HG03045 (cell line): ENCODE data around the gene APBB2.
"Not testable (repeated sequence)": the region's sequence is repeated elsewhere in the genome, so short reads cannot be mapped to it uniquely, and the experiment has no call there.

Experiments used
- ATAC-seq: cut with Tn5 transposase; IDR thresholded peaks from one replicate; pipeline ENCODE4 v1.9.1; 2021; ENCODE audit warnings: mild to moderate bottlenecking, moderate library complexity; ENCODE audit not compliant: unreplicated experiment

APBB2 gene

GRCh38 chr4:40916880-40917279 is 297.5 kb downstream of the APBB2 start:
- ATAC-seq: no peak

- no peak for ATAC-seq
These were observed 298.2 kb downstream of the APBB2 start for GRCh38 chr4:40916218-40916555.

- no peak for ATAC-seq
These were observed 298.8 kb downstream of the APBB2 start for GRCh38 chr4:40915318-40916217.

- no peak for ATAC-seq
These were observed 301.7 kb downstream of the APBB2 start for GRCh38 chr4:40912460-40913184.

DNA sequence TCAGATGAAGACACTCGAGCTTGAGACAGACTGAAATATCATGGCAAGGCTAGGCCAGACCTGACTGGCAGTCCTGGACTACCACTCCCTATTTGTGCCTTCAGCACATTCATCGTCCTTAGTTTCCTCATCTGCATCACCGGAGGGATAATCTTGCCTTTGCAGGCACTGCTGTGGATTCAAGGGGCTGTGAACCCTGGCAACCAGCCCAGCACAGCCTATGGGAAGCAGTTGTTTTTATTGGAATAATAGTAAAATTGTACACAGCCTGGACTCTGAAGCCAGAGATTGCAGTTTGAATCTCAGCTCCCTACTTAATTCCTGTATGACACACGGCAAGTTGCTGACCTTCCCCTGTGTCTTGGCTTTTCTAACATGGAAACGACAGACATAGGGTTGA is 303.6 kb downstream of the APBB2 start:
- no peak for ATAC-seq

DNA sequence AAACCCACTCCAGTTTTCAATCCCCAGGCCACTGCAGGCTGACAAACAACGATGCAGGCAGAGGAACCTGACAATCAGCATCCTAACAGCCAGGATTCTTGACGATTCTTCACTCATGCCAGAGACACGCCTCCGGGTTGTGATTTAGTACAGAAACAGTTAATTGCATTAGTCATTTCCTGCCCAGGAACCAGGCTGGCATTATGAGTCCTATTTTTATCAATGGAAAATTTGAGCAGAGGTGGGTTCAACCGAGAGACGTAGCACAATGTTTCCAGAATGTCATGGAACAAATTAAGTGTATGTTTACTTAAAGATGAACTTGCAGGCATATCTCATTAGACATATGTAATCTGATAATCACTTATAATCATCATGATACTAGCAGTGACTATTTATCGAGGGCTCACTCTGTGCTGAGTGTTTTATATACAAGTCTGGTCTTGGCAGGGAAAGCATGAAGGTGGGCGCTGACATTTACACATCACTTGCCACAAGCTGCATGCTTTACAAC is 304.9 kb downstream of the APBB2 start:
- ATAC-seq: no peak

GRCh38 chr4:40908702-40909362 is 305.5 kb downstream of the APBB2 start:
- ATAC-seq: peak; percentile 91

DNA sequence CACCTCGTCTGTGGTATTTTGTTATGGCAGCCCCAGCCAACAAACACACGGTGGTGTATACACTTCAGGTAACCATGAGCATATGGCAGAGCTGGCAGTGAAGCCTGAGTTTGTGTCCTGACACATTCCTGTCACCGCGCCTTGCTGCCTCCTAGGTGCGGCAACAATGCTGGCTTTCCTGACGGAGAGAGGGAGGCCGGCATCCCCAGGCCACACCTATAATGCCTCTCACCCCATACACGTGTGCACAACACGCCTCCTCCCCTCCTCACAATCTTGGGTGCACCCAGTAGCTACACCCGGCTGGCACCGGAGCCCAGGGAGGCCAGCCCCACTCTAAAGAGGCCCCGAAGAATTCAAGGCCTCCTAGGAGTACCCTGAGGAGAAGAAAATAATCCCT is 306.0 kb downstream of the APBB2 start:
- peak; percentile 21 for ATAC-seq

- ATAC-seq: no peak
These were observed 308.9 kb downstream of the APBB2 start for GRCh38 chr4:40905414-40905813.

DNA sequence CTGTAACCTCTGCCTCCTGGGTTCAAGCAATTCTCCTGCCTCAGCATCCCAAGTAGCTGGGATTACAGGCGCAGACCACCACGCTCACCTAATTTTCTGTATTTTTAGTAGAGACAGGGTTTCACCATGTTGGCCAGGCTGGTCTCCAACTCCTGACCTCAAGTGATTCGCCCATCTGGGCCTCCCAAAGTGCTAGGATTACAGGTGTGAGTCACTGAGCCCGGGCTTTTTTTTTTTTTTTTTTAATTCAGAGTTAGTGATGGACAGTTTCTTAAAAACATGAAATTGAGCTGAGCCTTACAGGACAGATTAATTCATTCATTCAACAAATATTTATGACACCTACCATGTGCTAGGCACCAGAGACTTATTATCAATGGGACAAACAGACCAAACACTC is 313.8 kb downstream of the APBB2 start:
- not testable (repeated sequence) for ATAC-seq

- ATAC-seq: peak; percentile 70
These were observed 316.7 kb downstream of the APBB2 start for GRCh38 chr4:40897557-40898203.

DNA sequence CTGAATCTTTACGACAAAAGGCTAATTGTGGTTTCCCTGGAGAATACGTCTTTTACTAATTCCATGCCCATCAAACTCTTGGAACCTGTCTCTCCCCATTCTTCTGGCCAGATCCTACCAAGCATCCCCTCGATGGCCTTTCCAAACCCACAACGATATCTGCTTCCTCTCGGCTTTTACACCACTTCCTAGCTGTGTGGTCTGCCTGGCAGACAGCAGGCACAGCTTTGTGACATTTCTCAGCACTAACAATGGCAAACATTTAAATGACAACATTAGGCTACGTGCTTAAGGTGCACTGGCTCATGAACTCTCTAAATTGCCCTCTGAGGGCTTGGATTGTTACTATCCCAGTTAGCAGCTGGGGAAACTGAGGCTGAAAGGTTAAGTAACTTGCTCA is 323.6 kb downstream of the APBB2 start:
- no peak for ATAC-seq

GRCh38 chr4:40890199-40890598 is 324.1 kb downstream of the APBB2 start:
- ATAC-seq: no peak

DNA sequence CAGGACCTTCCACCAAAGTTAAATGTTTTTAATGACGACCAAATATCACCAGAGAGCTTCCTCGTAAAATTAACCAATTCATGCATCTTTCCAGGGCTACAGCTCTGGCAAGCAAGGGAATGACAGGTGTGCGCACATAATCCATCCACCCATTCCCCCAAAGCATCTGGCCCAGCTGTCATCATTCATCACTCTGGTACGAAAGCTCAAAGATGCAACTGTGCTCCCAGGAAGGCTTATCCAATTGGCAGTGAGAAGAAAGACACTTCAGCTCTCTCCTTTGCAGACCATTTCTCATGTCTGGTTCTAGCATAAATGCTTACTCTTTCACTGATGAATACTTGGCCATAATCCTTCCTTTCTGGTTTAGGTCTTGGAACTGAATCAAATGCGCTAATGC is 325.4 kb downstream of the APBB2 start:
- ATAC-seq: no peak

GRCh38 chr4:40887764-40888131 is 326.6 kb downstream of the APBB2 start:
- ATAC-seq: no peak

GRCh38 chr4:40886931-40887763 is 327.2 kb downstream of the APBB2 start:
- ATAC-seq: no peak

DNA sequence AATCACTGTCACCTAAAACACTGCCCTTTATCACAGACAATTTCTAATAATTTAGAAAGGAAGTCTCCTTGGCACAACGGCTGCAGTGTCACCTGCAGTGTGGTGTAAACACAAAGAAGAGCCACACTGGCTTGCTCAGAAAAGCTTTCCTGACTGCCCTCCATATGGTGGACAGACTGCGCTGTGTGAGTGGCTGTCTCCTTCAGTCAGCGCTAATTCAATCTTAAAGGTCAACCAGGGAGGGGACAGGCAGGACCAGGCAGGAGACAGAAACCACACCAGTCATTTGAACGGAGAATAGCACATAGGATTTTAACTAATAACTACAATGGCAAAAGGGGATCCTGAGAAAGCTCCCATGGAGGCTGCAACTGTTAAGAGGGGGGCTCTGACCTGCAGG is 332.5 kb downstream of the APBB2 start:
- ATAC-seq: no peak

- no peak for ATAC-seq
These were observed 333.2 kb downstream of the APBB2 start for GRCh38 chr4:40881096-40881495.

GRCh38 chr4:40878548-40879055 is 335.7 kb downstream of the APBB2 start:
- ATAC-seq: no peak

GRCh38 chr4:40877081-40877480 is 337.3 kb downstream of the APBB2 start:
- no peak for ATAC-seq
